Suprapubic skin (tissue), 4 donors: ENCODE results near the gene NLGN4X.

ENCODE experiments used
- EP300 ChIP-seq: sonication (generic); formaldehyde crosslinking; IDR thresholded peaks from one replicate; pipeline ENCODE4 v1.6.1; 2017; ENCODE audit warnings: antibody characterized with exemption
- POLR2A ChIP-seq, 2 donors: fragments of 450-650 bp; IDR thresholded peaks; one replicate each; pipeline ENCODE4 v1.6.1; 2017; ENCODE audit warnings: antibody characterized with exemption in 2 of 2, mild to moderate bottlenecking in 2 of 2, moderate library complexity in 2 of 2
- POLR2AphosphoS5 ChIP-seq, 3 donors: sonication (generic); formaldehyde crosslinking; IDR thresholded peaks; one replicate each; pipeline ENCODE4 v1.6.1; 2017; ENCODE audit warnings: antibody characterized with exemption in 3 of 3
- TF ChIP-seq, protein P1 (sequence below), 2 donors: fragments of 200-600 bp in 1 of 2; fragments of 450-650 bp in 1 of 2; sonication (generic) in 1 of 2; IDR thresholded peaks; one replicate each; pipeline ENCODE4 v1.5.1; 2016 to 2019; ENCODE audit warnings: antibody characterized with exemption in 2 of 2, mild to moderate bottlenecking in 1 of 2, moderate library complexity in 1 of 2

- TF ChIP-seq, protein P1, sequence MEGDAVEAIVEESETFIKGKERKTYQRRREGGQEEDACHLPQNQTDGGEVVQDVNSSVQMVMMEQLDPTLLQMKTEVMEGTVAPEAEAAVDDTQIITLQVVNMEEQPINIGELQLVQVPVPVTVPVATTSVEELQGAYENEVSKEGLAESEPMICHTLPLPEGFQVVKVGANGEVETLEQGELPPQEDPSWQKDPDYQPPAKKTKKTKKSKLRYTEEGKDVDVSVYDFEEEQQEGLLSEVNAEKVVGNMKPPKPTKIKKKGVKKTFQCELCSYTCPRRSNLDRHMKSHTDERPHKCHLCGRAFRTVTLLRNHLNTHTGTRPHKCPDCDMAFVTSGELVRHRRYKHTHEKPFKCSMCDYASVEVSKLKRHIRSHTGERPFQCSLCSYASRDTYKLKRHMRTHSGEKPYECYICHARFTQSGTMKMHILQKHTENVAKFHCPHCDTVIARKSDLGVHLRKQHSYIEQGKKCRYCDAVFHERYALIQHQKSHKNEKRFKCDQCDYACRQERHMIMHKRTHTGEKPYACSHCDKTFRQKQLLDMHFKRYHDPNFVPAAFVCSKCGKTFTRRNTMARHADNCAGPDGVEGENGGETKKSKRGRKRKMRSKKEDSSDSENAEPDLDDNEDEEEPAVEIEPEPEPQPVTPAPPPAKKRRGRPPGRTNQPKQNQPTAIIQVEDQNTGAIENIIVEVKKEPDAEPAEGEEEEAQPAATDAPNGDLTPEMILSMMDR (IDR thresholded peaks at IDR 0.05): no peak
- TF ChIP-seq POLR2A (IDR thresholded peaks at IDR 0.05) (no peak), POLR2AphosphoS5 (IDR thresholded peaks at IDR 0.05) (no peak), EP300 (no peak)
Observed at GRCh38 chrX:6187256-6187655, 41.4 kb downstream of the NLGN4X start.
